Glutamatergic neuron (in vitro differentiated cells): Measurements from ENCODE around the gene MMP14. TPM values are rescaled to one million over a fixed set of nuclear protein-coding genes. Genes with fewer than 3 reads are reported as not detected.
A peak's percentile ranks its signal among the peaks of the same experiment; 100 is the strongest.

Experiments
- DNase-seq: peaks from one replicate; pipeline ENCODE4 v3.0.0; 2022
- H3K27ac Mint-ChIP-seq: one replicate; pipeline ENCODE4 v1.8.0; 2020; ENCODE audit warnings: mild to moderate bottlenecking, mixed read lengths, inconsistent platforms; ENCODE audit not compliant: unreplicated experiment
- H3K27me3 Mint-ChIP-seq: one replicate; pipeline ENCODE4 v1.8.0; 2020; ENCODE audit warnings: mild to moderate bottlenecking, moderate library complexity, mixed read lengths, inconsistent platforms; ENCODE audit not compliant: unreplicated experiment
- H3K36me3 Mint-ChIP-seq: one replicate; pipeline ENCODE4 v1.8.0; 2020; ENCODE audit warnings: mild to moderate bottlenecking, mixed read lengths, inconsistent platforms; ENCODE audit not compliant: unreplicated experiment
- H3K4me1 Mint-ChIP-seq: one replicate; pipeline ENCODE4 v1.8.0; 2020; ENCODE audit warnings: mild to moderate bottlenecking, low read depth, mixed read lengths, inconsistent platforms; ENCODE audit not compliant: unreplicated experiment
- H3K4me3 Mint-ChIP-seq: one replicate; pipeline ENCODE4 v1.8.0; 2020; ENCODE audit warnings: mild to moderate bottlenecking, mixed read lengths, inconsistent platforms; ENCODE audit not compliant: unreplicated experiment
- H3K9me3 Mint-ChIP-seq: one replicate; pipeline ENCODE4 v1.8.0; 2020; ENCODE audit warnings: mild to moderate bottlenecking, moderate library complexity, mixed read lengths, inconsistent platforms; ENCODE audit not compliant: unreplicated experiment
- CTCF ChIP-seq: fragments of 200-600 bp; sonication (generic); IDR thresholded peaks from one replicate; pipeline ENCODE4 v1.5.0; 2021; ENCODE audit not compliant: partially characterized antibody, unreplicated experiment
- total RNA-seq: library from RNA; stranded (reverse); fragmentation: NEBNext Ultra II Directional; extraction: Animal tissue kit (Norgen Biotek cat#: 25700); gene quantifications from one replicate; pipeline ENCODE4 v1.2.1, GENCODE V29; 2021; ENCODE audit not compliant: unreplicated experiment

MMP14 gene
- total RNA-seq, 1 donor from 2014 or later = 162 TPM

- Mint-ChIP-seq H3K4me3 (peak within 1 kb of the TSS; percentile 86), H3K36me3 (no peaks in the 10 kb centered on the region), H3K27ac (peak within 1 kb of the TSS; percentile 91), H3K4me1 (peaks cover 10% of the 10 kb centered on the region), H3K27me3 (peaks cover 3% of the 10 kb centered on the region), H3K9me3 (peaks cover 3% of the 10 kb centered on the region)
- TF ChIP-seq CTCF = no peak
- DNase-seq = peak; percentile 82
Measured at GRCh38 chr14:22829661-22830442, 6.5 kb upstream of the MMP14 start, which contains the start of gene MRPL52. Gene MRPL52, plus strand, starts transcription at chr14:22829887. Its CDS starts 26 bp downstream, at chr14:22829913.

GRCh38 chr14:22830443-22831010, 5.9 kb upstream of the MMP14 start:
- peaks cover 3% of the 10 kb centered on the region for H3K9me3 Mint-ChIP-seq
- no peak for TF ChIP-seq CTCF
- no peak for DNase-seq
- H3K36me3 Mint-ChIP-seq = no peaks in the 10 kb centered on the region
- peaks cover 13% of the 10 kb centered on the region for H3K4me1 Mint-ChIP-seq
- H3K27me3 Mint-ChIP-seq = peaks cover 3% of the 10 kb centered on the region
- peak overlapping the region; percentile 86 for H3K4me3 Mint-ChIP-seq
- peak overlapping the region; percentile 91 for H3K27ac Mint-ChIP-seq

GRCh38 chr14:22835505-22835904, 880 bp upstream of the MMP14 start:
- Mint-ChIP-seq H3K9me3 (peaks cover 15% of the 10 kb centered on the region), H3K4me3 (peak overlapping the region; percentile 97), H3K4me1 (peaks cover 16% of the 10 kb centered on the region), H3K36me3 (no peaks in the 10 kb centered on the region), H3K27ac (peak overlapping the region; percentile 98), H3K27me3 (peaks cover 10% of the 10 kb centered on the region)
- no peak for TF ChIP-seq CTCF
- no peak for DNase-seq

GRCh38 chr14:22837114-22837749, 847 bp downstream of the MMP14 start:
- H3K4me1 Mint-ChIP-seq = peaks cover 14% of the 10 kb centered on the region
- H3K27me3 Mint-ChIP-seq = peaks cover 10% of the 10 kb centered on the region

More at GRCh38 chr14:22837114-22837749, 847 bp downstream of the MMP14 start:
- Mint-ChIP-seq H3K9me3 (peaks cover 15% of the 10 kb centered on the region), H3K4me3 (peak overlapping the region; percentile 96), H3K36me3 (no peaks in the 10 kb centered on the region), H3K27ac (peak overlapping the region; percentile 95)
- DNase-seq = peak; percentile 61
- no peak for TF ChIP-seq CTCF
